Activated CD4-positive, alpha-beta T cell treated with anti-CD3 and anti-CD28 coated beads, Interleukin-2, amount 50 U/mL, for 24 hours (primary cell): ENCODE data around the gene SDC4.

Experiments used
- DNase-seq, 2 donors: peaks; one replicate each; pipeline ENCODE4 v3.0.0-alpha.2; 2020; ENCODE audit warnings: low read depth in 1 of 2, low spot score in 1 of 2

SDC4 gene

DNA sequence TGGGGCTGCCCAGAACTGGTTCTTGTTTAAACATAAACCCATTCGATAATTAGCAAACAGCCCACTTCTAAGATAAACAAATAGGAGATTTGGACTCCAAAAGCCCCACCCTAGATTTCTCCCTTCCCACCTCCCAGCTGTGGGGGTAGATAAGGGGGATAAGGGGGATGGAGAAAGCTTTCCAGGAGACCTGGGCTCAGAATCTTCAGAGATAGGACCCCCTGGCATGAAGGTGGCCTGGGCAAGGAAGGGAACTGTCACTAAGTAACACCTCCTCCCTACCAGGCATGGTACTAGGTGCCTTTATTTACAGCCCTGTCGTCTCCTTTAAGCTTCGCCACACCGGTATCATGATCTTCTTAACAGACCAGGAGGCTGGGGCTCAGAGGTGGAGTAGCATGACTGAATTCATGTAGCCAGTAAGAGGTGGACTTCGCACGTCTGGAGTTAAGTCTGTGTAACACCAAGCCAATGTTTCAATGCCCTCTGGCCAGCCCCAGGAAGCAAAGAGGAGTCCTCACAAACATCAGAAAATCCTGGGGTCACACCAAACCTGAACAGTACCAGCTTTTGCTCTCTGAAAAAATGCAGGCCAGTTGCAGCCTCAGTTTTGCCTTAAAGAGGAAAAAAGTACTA lies 4.6 kb downstream of the SDC4 start:
- DNase-seq = no peak

DNA sequence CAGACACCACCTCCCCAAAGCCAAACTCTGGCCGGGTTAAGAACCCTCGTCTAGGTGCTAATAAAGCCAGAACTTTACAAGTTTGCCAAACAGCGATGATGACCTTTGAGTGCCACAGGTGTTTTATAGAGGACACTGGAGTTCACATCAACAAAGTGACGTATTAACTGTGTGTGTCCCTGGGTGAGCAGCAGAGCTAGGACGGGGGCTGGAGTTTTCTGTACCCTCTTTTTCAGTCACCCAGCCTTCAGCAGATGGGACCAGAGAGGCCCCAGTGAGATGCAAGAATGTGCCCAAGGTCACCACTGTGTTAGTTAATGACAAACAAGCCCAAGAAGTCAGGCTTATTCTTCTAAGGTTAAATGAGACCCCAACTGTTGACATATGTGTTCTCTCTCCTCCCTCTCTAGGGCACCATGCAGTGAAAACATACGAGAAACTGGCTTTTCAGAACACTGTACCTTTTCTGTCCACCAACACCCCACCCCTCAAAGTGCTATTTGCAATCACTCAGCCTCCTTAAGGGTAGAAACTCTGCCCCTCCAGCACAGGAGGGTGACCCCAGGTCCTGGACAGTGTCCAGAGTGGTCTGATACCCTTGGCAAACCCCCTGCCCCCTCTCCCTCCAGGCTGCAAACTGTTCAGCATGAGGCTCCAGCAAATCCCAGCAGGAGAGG lies 5.2 kb downstream of the SDC4 start:
- no peak for DNase-seq

DNA sequence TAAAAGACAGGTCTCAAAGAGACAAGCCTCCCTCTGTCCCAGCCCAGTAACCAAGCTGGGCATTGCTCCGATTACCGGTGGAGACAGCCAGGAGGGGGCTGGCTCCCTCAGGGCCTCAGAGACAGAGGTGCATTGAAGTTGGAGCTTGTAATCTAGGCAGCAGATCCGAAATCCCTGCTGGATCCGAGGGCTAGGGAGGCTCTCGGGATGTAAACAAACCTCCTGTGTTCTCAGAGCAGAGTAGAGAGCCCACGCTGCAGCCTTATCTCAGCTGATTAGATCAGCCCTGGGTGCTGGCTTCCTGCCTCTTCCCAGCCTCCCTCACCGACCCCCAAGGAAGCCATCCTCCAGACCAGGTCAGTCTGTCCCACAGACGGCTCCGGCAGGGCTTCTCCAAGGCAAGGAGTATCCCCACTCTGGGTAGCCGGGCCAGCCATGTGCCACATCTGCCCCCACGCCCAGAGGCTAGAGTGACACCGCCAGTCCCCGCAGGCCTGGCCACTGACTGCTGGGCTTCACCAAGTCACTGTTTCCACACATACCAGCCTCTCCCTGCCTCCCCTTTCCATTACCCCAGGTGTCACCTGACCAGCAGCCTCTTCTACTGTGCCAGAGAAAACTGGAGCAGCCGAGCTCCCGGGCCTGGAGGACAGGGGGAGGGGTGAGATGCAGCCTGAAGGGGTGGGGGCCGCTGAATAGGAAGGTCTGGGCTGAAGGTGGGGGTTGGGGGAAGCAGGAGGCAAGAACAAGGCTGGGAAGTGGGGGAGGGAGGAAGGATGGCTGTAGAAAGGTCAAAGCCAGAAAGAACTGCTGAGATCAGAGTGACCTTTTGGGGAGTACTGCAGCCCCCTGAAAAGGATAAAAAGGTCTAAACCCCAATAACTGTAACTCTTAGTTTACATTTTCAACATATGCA lies 6.0 kb downstream of the SDC4 start:
- DNase-seq = no peak

DNA sequence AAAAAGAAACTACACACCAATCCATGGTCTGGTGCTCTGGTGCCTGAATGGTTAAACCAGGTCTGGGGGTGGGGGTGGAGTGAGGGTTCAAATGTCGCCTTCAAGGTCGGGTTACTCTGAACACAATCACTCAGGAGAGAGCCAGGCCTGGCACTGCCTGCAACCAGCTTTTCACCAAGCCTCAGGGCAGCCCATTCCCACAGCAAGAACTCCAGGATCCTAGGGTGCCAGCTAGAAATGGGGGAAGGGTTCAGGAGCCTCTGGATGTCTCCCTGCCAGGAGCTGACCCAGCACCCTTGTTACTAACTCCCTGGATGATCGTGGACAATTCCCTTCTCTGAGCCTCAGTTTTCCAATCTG lies 6.7 kb downstream of the SDC4 start:
- DNase-seq = no peak

DNA sequence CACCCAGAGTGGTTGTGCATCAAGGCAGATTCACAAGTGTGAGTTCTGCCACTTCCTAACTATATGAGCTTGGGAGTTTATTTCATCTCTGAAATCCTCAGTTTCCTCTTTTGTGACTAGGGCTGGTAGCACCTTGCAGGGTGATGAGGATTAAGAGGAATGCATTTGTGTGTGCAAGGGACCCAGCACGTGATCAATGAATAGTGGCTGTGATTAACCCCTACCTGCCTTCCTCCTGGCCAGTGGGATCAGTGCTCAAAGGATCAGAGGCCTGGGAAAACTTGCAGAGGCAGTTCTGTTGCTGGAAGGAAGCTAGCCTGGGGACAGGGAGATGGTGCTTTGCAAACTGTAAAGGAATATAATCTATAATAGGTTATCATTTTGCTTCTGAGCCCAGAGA lies 7.3 kb downstream of the SDC4 start:
- no peak for DNase-seq

DNA sequence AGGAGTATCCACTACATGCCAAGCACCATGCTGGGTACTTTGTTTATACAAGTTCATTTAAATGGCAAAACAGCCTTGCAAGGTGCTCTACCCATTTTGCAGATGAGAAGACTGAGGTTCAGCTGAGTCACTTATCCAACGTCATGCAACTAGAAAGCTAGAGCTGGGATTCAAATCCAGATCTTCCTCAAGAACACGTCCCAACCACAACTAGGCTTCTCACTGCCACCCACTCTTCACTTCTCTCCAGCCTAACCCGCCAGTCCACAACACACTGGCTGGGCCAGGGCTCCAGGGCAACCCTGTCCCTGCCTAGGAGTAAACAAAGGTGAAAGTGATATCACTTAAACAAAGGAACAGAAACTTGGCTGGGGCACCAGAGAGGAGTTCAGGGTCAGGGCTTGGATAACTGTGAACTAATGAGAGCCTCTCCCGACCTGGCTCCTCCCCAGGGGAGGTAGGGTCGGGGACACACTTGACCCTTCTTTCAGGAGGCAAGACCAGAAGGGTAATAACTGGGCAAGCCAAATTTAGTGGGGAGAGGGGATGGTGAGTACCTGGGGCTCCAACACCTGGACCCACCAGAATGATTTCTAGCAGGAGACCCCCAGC lies 7.9 kb downstream of the SDC4 start:
- no peak for DNase-seq

DNA sequence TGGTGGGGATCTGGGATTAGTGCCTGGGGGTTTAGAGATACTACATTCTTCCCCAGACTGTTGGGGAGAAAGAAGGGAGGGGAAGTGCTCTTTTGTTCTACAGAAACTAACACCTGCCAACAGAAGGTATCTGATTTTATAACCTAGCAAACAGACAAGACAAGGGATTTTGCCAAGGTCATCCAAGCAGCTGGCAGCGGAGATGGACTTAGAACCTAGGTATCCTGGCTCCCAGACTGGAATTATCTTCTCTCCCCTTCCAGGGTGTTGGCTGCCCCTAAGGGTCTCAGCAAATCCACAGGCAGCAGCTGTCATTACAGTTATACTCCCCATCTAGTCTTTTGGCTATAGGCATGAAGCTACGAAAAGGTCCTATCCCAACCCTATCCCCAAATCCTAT lies 8.4 kb downstream of the SDC4 start:
- no peak for DNase-seq

DNA sequence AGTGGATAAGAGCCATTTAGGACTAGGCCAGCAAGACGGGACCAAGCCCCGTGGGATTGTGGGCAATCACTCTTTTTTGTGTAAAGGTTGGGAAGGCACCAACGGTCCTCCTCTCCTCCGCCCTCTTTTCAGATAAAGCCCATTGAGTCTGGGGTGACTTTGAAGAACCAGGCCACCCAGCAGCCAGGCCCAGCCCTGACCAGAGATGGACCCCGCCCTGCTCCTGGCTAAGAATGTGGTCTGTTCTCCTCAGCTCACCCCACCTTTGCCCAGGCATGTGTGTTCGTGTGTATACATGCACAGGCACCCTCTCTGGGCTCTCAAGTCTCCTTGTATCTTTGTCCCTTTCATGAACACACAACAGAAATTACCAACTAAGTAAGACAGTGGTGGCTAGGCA lies 9.1 kb downstream of the SDC4 start:
- no peak for DNase-seq

DNA sequence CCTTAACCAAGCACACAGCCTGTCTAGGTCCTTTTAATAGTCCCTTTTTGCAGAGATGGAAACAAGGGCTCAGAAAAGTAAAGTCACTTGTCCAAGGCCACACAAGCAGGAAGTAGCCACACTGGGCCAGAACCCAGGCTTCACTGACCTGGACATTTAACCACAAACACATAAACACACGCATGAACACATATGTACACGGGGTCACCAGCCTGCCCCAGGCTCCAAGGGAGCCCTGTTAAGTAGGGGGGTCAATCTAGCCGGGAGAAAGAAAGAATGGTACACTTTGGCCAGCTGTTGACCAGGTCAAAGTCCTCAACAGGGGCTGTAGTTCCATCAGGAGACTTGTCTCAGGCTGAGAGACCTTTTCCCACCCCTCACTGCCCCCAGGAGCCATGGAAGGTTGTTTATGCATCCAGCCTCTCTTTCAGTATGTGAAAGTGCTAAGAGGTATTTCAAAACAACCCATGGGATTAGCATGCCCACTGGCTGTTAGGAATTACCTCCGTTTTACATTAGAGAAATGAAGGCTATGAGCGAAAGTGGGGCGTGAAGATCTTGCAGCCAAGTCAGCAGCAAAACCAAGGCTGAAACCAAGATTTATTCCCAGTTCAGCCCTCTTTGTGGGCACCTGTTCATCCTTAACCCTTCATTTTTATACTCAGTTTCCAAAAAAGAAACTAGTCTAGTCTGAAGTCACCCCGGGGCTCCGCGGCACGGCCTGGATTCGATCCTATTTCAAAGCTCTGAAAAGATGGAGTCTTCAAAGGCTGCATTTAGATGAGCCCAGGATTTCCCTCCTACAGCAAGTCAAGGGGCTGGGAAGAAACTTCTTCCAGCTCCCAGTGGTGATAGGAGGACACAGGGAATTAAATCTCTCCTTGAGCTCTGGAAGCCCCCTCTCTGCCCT lies 9.8 kb downstream of the SDC4 start:
- no peak for DNase-seq

DNA sequence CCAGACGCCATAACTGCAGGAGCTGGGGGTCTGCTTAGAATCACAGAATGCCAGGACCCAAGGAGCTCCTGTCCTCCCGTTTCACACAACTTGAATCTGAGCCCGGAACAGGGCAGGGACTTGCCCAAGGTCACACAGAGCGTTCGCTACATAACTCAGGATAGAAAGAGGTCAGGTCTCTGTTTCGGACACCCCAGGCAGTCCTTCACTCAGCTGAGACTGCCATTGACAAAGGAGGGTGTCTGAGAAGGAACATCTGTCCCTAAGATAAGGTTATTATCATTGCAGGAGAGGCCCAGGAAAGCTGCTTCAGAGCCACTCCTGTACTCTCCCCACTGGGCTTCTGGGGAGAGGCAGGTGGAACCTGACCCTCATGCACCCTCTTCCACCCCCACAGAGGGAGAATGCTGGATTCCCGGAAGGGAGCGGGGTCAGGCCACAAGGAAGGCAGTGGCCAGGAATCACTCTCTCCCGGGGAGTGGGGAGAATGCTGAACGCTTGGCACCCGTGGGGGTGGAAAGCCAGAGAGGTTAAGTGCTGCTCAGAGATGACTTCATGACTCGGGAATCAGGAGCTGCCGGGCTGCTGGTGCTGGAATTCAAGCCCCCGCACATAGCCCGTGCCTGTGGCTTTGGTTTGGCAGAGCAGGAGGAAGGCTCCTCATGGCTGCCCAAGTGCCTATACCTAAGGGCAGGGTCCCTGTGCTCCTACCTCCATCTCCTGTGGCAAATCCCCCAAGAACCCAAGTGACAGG lies 10.7 kb downstream of the SDC4 start:
- DNase-seq = no peak

DNA sequence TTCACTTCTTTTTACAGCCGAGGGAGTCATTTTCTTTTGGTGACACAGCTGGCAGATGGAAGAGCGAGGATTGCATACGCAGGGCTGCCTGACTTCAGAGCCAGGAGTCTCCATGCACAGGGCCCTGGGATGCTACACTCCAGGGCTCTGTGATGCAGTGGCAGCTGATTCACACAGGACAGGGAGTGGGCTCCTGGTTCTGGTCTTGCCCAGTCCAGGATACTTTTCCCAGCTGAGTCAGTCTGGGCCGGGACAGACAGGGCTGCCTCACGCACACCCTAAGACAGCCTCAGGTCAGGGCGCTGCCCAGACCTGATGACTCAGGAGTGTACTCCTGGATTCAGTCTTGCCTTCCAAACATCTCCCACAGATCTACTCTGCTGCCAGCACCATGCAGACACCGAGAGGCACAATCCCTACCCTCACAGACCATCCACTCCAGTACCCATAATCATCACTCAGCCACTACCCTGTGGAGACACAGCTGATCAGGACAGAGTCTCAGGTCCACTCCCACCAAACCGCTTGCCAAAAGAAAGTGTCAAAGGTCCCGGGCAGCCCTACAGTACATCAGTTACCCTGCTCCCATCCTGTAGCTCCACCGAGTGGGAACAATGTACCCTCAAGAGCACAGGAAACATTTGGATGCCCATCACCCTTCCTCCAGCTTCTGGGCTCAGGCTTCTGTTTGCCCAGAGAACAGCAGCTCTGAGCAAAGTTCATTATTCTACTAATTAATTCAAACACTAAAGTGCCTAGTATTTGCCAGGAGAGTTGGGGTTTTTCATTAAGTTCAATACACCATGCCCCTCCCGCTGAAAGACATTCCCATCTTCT lies 11.5 kb downstream of the SDC4 start:
- no peak for DNase-seq

DNA sequence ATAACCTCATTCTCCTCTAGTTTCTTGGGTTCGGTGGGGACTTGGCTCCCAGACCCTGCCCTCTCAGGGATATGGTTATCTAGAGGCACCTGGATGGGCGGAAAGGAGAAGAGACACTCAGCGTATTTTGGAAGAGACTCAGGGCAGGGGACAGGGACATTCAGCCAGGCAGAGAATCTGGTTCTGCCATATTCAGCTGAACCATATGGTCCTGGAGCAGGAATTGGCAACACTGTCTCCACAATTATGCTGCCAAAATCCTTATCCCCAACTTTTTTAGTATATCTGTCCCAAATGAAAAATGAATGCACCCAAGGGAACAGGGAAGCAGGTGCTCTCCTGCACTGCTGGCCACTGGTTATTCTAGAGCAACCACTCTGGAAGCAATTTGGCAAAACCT lies 17.7 kb downstream of the SDC4 start:
- DNase-seq = no peak

DNA sequence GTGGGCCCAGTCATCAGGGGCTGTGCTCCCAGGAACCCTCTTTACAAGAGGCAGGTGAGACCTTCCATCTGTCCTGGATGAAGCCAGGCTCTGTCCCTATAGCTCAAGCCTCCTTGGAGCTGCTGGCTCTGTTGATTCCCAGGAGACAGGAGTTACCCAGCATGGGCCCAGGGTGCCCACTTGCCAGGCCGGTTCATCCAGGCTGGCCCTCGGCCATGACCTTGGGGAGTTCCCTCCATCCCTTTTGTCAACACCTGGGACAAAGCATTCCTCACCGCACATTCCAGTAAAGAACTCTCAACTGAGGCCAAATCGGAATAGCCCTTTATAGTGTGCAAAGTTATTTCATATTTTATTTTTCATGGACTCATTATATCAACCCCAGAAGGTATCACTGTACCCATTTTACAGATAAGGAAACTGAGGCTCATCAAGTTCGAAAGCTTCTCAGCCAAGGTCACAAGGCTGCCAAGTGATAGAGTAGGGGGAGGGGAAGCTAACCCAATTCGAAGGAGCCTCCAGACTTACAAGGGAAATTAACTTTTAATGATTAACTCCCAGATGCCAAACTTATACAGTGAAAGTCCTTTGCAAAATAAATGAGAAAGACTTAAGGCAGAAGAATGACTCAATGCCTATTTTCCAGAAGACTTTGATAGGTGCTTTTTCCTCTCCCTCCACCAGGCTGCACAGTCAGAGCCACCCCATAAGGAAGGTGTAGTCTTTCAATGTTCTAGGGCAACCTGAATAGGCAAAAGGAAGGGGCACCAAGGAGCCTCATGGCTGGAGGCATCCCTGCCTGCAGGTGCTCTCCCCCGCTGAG lies 18.5 kb downstream of the SDC4 start:
- DNase-seq = no peak

DNA sequence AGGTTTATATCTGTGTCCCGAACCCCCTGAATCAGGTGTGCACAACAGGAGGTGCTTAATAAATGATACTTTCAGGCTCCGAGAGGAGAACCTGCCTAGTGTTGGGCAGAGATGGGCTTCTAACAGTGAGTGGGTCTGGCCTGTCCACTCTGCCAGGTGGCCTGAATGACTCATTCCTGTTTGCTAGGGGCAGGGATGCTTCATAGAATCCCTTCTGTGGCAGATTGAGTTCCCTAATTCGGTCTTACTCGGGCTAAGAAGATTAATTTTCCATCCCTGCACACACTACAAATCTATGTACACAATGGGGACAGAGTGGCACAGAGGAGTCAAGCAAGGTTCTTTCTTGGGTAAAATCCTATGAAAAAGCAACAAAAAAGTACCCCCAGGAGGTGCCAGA lies 19.8 kb downstream of the SDC4 start:
- DNase-seq = no peak

DNA sequence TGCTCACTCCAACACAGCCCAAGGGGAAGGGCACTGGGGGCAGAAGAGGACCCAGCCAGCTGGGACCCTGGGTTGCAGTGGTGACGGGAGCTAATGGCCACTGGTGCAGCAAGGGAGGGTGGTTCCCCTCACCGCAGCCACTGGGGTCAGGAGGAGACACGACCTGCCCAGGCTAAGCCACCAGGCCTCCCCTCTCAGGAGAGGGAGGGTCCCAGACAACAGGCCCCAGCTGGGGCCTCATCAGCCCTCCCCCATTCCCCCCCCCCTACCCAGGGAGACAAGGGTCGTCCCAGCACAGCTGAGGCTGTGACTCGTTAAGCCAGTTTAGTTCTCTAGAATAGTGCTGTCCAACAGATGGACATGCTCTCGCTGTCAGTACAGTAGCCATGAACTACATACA lies 22.9 kb downstream of the SDC4 start:
- no peak for DNase-seq

DNA sequence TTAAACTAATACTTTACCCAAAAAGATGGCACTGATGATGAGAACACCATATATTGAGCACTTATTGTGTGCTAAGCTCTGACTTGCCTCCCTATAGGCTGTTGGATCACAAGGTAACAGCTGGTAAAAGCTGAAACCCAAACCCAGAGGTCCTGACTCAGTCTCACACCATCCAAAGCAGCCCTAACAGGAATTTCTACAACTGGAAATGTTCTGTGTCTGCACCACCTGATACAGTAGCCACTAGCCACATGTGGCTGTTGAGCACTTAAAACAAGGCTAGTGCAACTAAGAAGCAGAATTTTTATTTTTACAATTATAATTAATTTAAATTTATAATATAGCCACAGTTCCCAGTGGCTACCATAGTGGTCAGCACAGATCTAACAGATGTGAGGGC lies 24.5 kb downstream of the SDC4 start:
- no peak for DNase-seq

DNA sequence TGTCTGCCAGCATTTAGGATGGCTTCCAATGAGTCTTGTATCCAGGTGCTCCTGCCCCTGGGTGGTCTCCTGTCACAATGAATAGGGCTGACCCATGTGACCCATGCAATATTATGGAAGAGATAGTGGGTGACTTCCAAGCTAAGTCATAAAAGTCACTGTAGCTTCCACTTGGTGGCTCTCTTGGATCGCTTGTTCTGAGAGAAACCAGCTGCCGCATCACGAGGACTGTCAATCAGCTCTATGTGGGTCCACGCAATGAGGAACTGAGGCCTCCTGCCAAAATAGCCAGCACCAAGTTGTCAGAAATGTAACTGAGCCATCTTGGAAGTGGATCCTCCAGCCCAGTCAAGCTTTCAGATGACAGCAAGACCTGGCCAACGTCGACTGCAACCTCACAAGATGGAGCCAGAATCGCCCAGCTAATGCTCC lies 25.3 kb downstream of the SDC4 start:
- no peak for DNase-seq

DNA sequence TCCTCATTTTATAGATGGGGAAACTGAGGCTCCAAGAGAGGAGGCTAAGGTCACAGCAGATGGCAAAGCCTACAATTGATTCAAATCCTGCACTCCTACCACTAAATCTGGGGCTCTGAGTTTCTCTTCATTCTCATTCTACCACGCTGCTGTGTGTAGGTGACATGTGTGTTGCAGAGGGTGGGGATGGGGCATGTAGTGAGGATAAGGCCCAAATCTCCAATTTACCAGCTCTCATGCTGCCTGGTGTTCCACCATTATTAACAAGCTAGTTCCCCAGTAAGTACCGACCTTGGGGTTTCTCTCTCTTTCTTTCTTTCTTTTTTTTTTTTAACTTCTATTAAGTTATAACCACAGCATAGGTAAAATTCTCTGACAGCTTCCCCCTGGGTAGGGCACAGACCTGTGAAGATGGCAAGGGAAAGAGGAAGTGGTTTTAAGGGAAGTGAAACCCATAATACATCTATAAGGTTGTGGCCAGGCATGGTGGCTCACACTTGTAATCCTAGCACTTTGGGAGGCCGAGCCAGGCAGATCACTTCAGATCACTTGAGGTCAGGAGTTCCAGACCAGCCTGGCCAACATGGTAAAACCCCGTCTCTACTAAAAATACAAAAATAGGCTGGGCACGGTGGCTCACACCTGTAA lies 27.2 kb downstream of the SDC4 start:
- no peak for DNase-seq
